Neutrophil (primary cell): ENCODE results near the gene ADIG.

Experiments used
- H3K27ac ChIP-seq: fragments of 200-600 bp; sonication (generic); 2 replicates; pipeline ENCODE4 v1.5.1; 2016; ENCODE audit warnings: mild to moderate bottlenecking, moderate library complexity
- H3K27me3 ChIP-seq: fragments of 200-600 bp; sonication (generic); 2 replicates; pipeline ENCODE4 v1.6.0; 2016; ENCODE audit warnings: mild to moderate bottlenecking
- H3K36me3 ChIP-seq: fragments of 200-600 bp; sonication (generic); 2 replicates; pipeline ENCODE4 v1.5.1; 2017
- H3K4me1 ChIP-seq, 2 experiments: fragments of 200-600 bp in 1 of 2; sonication (generic) in 1 of 2; 1 replicate in 1 of 2; 2 replicates in 1 of 2; pipeline versions ENCODE4 v1.5.1 to v1.6.1; 2013 to 2016; ENCODE audit warnings: low read depth in 1 of 2, low read length in 1 of 2, mild to moderate bottlenecking in 1 of 2, moderate library complexity in 1 of 2; ENCODE audit not compliant: control insufficient read depth in 1 of 2, insufficient read depth in 1 of 2
- H3K4me3 ChIP-seq, 2 experiments: fragments of 200-600 bp in 1 of 2; sonication (generic) in 1 of 2; 1 replicate in 1 of 2; 2 replicates in 1 of 2; pipeline ENCODE4 v1.5.1; 2013 to 2016; ENCODE audit warnings: low read depth in 1 of 2, low read length in 1 of 2, mild to moderate bottlenecking in 1 of 2, moderate library complexity in 1 of 2
- H3K9me3 ChIP-seq: fragments of 200-600 bp; sonication (generic); 2 replicates; pipeline ENCODE4 v1.5.1; 2016
- TF ChIP-seq, protein P1 (sequence below): fragments of 200-600 bp; sonication (generic); IDR thresholded peaks from 2 replicates; pipeline ENCODE4 v1.5.1; 2016; ENCODE audit warnings: antibody characterized with exemption

Gene ADIG

DNA sequence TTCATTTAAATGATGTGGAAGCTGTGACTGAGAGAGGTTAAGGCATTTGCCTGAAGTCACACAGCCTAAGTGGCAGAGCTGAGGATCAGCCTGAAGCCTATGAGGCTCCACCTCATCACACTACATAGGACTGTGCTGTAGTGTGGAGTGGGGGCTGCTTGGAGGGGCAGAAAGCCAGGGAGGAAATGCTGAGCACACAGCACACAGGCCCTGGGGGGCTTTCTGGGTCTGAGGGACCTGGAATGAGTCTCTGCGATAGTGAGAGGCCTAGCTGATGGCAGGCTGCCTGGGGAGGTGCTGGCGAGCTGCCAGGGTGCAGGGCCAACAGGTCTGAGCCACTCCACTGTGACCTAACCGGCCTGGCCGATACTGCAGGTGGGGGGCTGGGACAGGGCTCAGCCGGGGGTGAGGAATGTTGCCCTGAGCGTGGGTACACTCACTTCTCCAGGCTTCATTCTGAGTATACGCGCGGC, 18.4 kb downstream of the ADIG start:
- no peak overlapping the region for H3K4me3 ChIP-seq
- H3K36me3 ChIP-seq, result no peaks in the 10 kb centered on the region
- TF ChIP-seq, protein P1, sequence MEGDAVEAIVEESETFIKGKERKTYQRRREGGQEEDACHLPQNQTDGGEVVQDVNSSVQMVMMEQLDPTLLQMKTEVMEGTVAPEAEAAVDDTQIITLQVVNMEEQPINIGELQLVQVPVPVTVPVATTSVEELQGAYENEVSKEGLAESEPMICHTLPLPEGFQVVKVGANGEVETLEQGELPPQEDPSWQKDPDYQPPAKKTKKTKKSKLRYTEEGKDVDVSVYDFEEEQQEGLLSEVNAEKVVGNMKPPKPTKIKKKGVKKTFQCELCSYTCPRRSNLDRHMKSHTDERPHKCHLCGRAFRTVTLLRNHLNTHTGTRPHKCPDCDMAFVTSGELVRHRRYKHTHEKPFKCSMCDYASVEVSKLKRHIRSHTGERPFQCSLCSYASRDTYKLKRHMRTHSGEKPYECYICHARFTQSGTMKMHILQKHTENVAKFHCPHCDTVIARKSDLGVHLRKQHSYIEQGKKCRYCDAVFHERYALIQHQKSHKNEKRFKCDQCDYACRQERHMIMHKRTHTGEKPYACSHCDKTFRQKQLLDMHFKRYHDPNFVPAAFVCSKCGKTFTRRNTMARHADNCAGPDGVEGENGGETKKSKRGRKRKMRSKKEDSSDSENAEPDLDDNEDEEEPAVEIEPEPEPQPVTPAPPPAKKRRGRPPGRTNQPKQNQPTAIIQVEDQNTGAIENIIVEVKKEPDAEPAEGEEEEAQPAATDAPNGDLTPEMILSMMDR, result no peak
- H3K4me1 ChIP-seq, result no peaks in the 10 kb centered on the region
- H3K27ac ChIP-seq, result no peak overlapping the region
- H3K27me3 ChIP-seq, result peaks cover 65% of the 10 kb centered on the region
- H3K9me3 ChIP-seq, result no peaks in the 10 kb centered on the region

- H3K4me3 ChIP-seq, result no peak overlapping the region
- H3K27me3 ChIP-seq, result peaks cover 71% of the 10 kb centered on the region
- no peak overlapping the region for H3K27ac ChIP-seq
- no peaks in the 10 kb centered on the region for H3K36me3 ChIP-seq
- no peaks in the 10 kb centered on the region for H3K4me1 ChIP-seq
- TF ChIP-seq, protein P1, result no peak
- no peaks in the 10 kb centered on the region for H3K9me3 ChIP-seq
Observed at GRCh38 chr20:38600057-38600456, 19.1 kb downstream of the ADIG start.

DNA sequence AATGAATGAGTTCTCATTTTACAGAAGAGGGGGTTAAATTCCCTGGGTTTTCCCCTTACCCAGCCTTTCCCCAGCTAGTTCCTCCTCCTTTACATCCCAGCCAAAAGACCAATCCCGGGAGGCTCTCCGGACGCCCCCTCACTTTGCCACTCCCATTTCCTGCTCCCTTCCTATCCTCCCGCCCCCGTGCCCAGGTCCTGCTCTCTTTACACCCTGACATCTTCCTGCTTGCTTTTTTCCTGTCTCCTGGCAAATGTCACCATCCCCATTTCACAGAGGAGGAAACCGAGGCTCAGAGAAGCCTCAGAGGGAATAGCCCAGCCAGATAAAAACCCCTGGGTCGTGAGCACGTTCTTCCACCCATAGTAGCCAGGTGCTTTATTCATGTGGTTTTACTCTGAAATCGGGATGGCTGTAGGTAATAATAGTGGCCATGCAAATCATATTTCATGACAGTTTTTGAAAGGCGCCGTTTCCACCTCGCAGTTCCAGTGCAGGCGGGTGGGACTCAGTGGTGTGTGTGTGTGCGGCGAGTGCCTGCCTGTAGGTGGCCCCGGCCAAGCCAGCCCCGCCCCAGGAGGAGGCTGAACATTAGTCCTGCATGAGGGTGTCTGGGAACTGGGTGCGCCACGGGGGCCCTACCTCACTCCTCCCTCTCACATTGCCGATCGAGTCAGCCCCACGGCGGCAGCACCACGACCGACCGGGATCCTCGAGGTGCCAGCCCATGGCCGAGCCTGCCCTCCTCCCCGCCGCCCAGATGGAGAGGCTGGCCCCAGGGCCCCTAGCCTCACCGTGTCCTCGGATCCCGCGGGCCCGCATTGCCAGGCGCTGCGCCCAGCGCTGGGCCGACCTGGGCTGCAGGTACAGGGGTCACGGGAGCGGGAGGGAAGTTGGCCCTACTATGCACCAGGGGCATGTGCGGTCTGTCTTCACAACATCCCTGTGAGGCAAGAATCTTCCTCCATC, 20.5 kb downstream of the ADIG start, which contains the start of gene ARHGAP40:
Gene ARHGAP40 (plus strand): TSS at position 594 of the 969 bp plus-strand sequence.
- TF ChIP-seq, protein P1, result no peak
- Histone ChIP-seq H3K27me3 (peaks cover 86% of the 10 kb centered on the region), H3K9me3 (no peaks in the 10 kb centered on the region), H3K36me3 (no peaks in the 10 kb centered on the region), H3K4me1 (no peaks in the 10 kb centered on the region), H3K4me3 (no peak within 1 kb of the TSS), H3K27ac (no peak within 1 kb of the TSS)

DNA sequence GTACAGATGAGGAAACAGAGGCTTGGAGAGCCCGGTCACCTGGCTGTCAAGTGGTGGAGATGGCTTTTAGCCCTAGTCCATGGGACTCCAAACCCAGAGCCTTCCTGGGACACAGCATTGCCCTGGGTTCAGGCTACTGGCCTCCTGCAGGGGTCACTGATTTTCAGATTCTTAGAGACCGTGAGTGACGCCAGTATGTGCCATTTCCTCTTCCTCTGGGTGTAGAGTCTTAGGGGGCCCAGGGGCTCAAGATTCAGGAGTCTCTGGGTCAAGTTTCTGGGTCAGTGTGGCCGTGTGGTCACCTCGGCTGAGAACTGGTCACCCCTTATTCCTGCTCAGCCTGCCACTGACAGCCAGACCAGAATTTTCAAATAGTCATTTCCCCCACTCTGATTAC, 21.2 kb downstream of the ADIG start:
- Histone ChIP-seq H3K36me3 (no peaks in the 10 kb centered on the region), H3K4me1 (no peaks in the 10 kb centered on the region), H3K4me3 (no peak overlapping the region), H3K27me3 (peaks cover 93% of the 10 kb centered on the region), H3K9me3 (no peaks in the 10 kb centered on the region), H3K27ac (no peak overlapping the region)
- TF ChIP-seq, protein P1, result no peak

- H3K4me1 ChIP-seq, result no peaks in the 10 kb centered on the region
- TF ChIP-seq, protein P1, result no peak
- peaks cover 94% of the 10 kb centered on the region for H3K27me3 ChIP-seq
- H3K4me3 ChIP-seq, result no peak overlapping the region
- no peaks in the 10 kb centered on the region for H3K9me3 ChIP-seq
- no peaks in the 10 kb centered on the region for H3K36me3 ChIP-seq
- H3K27ac ChIP-seq, result no peak overlapping the region
Observed at GRCh38 chr20:38603286-38603685, 22.3 kb downstream of the ADIG start.
